HFF-Myc (cell line): ENCODE measurements around the gene HTR6.

Experiments
- DNase-seq: peaks from one replicate; pipeline ENCODE4 v3.0.0-alpha.2; 2011; ENCODE audit warnings: low read depth; ENCODE audit errors: extremely low read depth
- H3K4me3 ChIP-seq: replicated peaks from 2 replicates; pipeline ENCODE4 v1.5.1; 2011; ENCODE audit warnings: low read depth, mild to moderate bottlenecking, control low read depth, low read length
- TF ChIP-seq, protein P1 (sequence below): IDR thresholded peaks from 2 replicates; pipeline ENCODE4 v1.5.1; 2012; ENCODE audit warnings: mild to moderate bottlenecking, low read depth, low read length, control low read depth; ENCODE audit errors: missing control alignments

HTR6 gene

DNA sequence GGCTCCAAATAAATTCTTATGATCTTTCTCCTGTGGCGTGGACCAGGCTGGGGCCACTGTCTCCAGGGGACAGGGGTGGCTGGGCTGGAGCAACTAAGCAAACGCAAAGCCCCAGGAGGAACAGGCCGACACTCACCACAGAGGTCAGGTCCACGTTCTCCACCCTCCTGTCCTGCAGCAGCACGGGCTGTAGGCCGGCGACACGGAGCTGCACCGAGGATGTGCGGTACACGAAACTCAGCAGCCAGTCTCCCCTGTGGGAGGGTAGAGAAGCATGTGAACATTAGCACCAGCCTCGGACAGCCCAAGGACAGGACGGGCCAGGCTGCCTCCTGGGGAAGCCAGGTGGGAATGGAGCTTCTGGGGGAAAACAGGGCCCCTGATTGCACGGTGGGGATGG is 29.6 kb downstream of the HTR6 start:
- no peak overlapping the region for H3K4me3 ChIP-seq
- TF ChIP-seq, protein P1, sequence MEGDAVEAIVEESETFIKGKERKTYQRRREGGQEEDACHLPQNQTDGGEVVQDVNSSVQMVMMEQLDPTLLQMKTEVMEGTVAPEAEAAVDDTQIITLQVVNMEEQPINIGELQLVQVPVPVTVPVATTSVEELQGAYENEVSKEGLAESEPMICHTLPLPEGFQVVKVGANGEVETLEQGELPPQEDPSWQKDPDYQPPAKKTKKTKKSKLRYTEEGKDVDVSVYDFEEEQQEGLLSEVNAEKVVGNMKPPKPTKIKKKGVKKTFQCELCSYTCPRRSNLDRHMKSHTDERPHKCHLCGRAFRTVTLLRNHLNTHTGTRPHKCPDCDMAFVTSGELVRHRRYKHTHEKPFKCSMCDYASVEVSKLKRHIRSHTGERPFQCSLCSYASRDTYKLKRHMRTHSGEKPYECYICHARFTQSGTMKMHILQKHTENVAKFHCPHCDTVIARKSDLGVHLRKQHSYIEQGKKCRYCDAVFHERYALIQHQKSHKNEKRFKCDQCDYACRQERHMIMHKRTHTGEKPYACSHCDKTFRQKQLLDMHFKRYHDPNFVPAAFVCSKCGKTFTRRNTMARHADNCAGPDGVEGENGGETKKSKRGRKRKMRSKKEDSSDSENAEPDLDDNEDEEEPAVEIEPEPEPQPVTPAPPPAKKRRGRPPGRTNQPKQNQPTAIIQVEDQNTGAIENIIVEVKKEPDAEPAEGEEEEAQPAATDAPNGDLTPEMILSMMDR = no peak
- DNase-seq = no peak

DNA sequence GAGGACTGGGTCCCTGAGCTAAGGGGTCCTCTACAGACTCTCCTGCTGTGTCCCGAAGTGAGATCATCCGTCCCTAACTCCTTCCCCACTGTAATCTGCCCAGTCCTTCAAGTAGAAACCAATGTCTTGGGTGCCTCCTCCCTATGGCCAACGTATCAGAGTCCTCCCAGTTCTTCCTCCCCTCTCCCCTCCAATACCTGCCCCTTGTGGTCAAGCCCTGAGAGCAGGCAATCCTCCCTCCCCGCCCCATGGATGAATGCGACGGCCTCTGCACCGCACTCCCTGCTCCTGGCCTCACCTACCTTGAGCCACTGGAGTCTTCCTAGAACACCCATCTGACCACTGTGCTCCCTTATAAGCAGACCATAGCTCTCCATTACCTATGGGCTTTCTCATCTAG is 31.1 kb downstream of the HTR6 start:
- H3K4me3 ChIP-seq = no peak overlapping the region
- no peak for DNase-seq
- TF ChIP-seq, protein P1 = no peak

DNA sequence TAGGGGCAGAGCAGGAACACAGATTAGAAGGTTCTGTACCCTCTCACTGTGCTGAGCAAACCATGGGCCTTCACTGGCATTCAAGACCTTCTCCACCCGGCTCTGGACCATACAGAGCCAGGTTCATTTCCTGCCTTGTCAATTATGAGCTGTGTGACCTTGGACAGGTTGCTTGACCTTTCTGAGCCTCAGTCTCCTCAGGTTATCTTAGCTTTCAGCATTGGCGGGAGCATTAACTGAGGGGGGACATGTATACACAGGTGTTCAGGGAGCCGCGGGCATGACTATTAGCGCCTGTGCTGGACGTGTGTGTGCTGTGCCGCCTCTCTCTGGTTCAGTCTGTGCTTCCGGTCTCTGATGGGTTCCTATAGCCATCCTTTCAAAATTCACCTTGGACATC is 32.1 kb downstream of the HTR6 start:
- DNase-seq = no peak
- TF ChIP-seq, protein P1 = no peak
- H3K4me3 ChIP-seq = no peak overlapping the region

DNA sequence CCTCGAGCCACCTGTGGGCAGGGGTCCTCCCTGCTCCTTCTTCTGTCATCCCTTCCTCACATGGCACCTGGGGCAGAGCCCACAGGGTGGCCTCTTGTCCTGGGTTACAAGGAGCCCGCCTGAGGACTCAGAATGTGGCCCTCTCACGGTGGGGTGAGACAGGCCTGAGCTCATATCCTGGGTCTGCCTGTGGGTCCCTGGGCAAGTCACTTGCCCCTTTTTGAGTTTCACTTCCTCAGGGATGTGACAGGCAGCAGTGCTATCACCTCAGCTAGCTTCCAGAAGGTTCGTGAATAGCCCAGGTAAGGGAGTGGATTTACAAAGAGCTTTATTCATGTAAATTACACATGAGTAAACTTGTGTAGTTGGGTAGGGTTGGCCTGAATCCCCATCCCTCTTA is 33.5 kb downstream of the HTR6 start:
- TF ChIP-seq, protein P1 = no peak
- no peak overlapping the region for H3K4me3 ChIP-seq
- no peak for DNase-seq

DNA sequence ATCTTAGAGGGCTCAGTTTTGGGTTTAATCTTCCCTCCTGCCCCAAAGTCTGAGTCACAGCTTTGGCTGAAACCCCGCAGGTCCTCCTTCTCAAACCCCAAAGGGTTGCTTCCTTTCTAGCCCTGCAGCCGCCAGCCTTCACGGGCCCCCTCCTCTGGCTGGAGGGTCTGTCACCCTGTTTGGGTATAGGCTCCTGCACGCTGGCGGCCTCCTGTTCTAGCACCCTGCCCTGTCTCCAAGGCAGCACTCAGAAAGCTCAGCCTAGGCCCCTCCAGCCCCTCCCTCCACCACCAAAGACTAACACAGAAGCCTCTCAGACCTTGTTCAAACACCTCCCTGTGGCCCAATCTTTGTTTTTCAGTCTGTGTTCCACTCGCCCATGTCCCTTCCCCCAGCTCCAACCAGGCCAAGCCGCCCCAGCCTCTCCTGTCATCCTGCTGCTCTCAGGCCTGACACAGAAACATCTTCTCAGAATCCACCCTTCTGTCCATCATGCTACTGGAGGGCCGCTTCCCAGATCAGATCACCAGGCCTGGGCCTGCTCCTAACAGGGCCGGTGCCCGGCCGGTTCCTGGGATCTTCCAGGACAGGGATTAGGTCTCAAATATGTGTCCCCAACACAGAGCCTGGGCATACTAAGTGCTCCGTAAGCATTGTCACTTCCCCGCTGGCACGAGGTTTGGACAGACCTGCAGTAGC is 35.6 kb downstream of the HTR6 start:
- TF ChIP-seq, protein P1 = no peak
- no peak overlapping the region for H3K4me3 ChIP-seq
- DNase-seq = no peak

DNA sequence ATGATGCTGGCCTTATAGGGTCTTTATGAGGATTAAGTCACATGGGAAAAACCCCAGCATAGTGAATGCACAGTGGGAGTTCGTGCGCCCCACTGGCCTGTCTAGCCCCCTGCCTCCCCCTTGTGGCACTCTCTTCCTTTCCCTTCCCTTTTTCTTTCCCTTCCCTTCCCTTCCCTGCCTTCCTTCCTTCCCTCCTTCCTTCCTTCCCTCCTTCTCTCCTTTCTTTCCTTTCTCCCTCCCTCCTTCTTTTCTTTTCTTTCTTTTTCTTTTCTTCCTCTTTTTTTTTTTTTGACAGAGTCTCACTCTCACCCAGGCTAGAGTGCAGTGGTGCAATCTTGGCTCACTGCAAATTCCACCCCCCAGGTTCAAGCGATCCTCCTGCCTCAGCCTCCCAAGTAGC is 38.6 kb downstream of the HTR6 start:
- TF ChIP-seq, protein P1 = no peak
- no peak overlapping the region for H3K4me3 ChIP-seq
- DNase-seq = no peak
